Measurements from ENCODE around the gene PLCD3.

- TF ChIP-seq, protein P1, sequence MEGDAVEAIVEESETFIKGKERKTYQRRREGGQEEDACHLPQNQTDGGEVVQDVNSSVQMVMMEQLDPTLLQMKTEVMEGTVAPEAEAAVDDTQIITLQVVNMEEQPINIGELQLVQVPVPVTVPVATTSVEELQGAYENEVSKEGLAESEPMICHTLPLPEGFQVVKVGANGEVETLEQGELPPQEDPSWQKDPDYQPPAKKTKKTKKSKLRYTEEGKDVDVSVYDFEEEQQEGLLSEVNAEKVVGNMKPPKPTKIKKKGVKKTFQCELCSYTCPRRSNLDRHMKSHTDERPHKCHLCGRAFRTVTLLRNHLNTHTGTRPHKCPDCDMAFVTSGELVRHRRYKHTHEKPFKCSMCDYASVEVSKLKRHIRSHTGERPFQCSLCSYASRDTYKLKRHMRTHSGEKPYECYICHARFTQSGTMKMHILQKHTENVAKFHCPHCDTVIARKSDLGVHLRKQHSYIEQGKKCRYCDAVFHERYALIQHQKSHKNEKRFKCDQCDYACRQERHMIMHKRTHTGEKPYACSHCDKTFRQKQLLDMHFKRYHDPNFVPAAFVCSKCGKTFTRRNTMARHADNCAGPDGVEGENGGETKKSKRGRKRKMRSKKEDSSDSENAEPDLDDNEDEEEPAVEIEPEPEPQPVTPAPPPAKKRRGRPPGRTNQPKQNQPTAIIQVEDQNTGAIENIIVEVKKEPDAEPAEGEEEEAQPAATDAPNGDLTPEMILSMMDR (IDR thresholded peaks at IDR 0.05; ENCODE audit: low read depth, low read length): peak; percentile 100
- no peak for TF ChIP-seq EZH2phosphoT487 (IDR thresholded peaks at IDR 0.05; ENCODE audit: low read depth)
Observed at GRCh38 chr17:45135192-45135977, 3.1 kb upstream of the PLCD3 start, which contains the start of gene ACBD4.

All from OCI-LY3 (cell line).